HG03575 (cell line): ENCODE measurements around the gene APEH.
"Not testable (repeated sequence)": the region's sequence is repeated elsewhere in the genome, so short reads cannot be mapped to it uniquely, and the experiment has no call there.

Source experiments
- ATAC-seq: cut with Tn5 transposase; IDR thresholded peaks from one replicate; pipeline ENCODE4 v1.9.1; 2021; ENCODE audit not compliant: unreplicated experiment, insufficient number of reproducible peaks, low FRiP score; ENCODE audit errors: extremely low read depth

Gene APEH

GRCh38 chr3:49664300-49664699, 9.9 kb upstream of the APEH start:
- ATAC-seq: no peak

GRCh38 chr3:49665822-49666519, 8.2 kb upstream of the APEH start:
- ATAC-seq: no peak

- ATAC-seq: no peak
Observed at GRCh38 chr3:49666592-49666991, 7.6 kb upstream of the APEH start.

GRCh38 chr3:49667701-49668413, 6.3 kb upstream of the APEH start:
- no peak for ATAC-seq

GRCh38 chr3:49668414-49668797, 5.7 kb upstream of the APEH start:
- ATAC-seq: no peak

GRCh38 chr3:49668861-49669260, 5.3 kb upstream of the APEH start:
- ATAC-seq: no peak

GRCh38 chr3:49669352-49669751, 4.8 kb upstream of the APEH start:
- ATAC-seq: no peak

- ATAC-seq: no peak
Observed at GRCh38 chr3:49670940-49671290, 3.2 kb upstream of the APEH start.

- no peak for ATAC-seq
Observed at GRCh38 chr3:49671291-49672288, 2.6 kb upstream of the APEH start.

- ATAC-seq: no peak
Observed at GRCh38 chr3:49673121-49673714, 933 bp upstream of the APEH start.

- no peak for ATAC-seq
Observed at GRCh38 chr3:49674497-49674983, 389 bp downstream of the APEH start.

- ATAC-seq: no peak
Observed at GRCh38 chr3:49675912-49676311, 1.8 kb downstream of the APEH start.

GRCh38 chr3:49680493-49681231, 6.5 kb downstream of the APEH start:
- ATAC-seq: no peak

- ATAC-seq: no peak
Observed at GRCh38 chr3:49681232-49681522, 7.0 kb downstream of the APEH start.

GRCh38 chr3:49681543-49681942, 7.4 kb downstream of the APEH start:
- ATAC-seq: no peak

GRCh38 chr3:49683162-49683561, 9.0 kb downstream of the APEH start:
- no peak for ATAC-seq

GRCh38 chr3:49684453-49684852, 10.3 kb downstream of the APEH start:
- ATAC-seq: not testable (repeated sequence)

- not testable (repeated sequence) for ATAC-seq
Observed at GRCh38 chr3:49685103-49685502, 11.0 kb downstream of the APEH start.

- not testable (repeated sequence) for ATAC-seq
Observed at GRCh38 chr3:49685846-49686245, 11.7 kb downstream of the APEH start.
